Mesenchymal stem cell (in vitro differentiated cells and primary cell): ENCODE results near the gene ROBO1.
A peak's percentile ranks its signal among the peaks of the same experiment; 100 is the strongest.

Experiments used
- DNase-seq: peaks from one replicate; pipeline ENCODE4 v3.0.0-alpha.2; 2013
- H2AFZ ChIP-seq: one replicate; pipeline ENCODE4 v1.6.1; 2013; ENCODE audit warnings: low read depth, mild to moderate bottlenecking, control low read depth, inconsistent platforms, low read length, moderate library complexity
- H2AK5ac ChIP-seq: 2 replicates; pipeline ENCODE4 v1.6.1; 2013; ENCODE audit warnings: low read length, moderate library complexity, mild to moderate bottlenecking, inconsistent platforms; ENCODE audit not compliant: severe bottlenecking
- H2BK120ac ChIP-seq: one replicate; pipeline ENCODE4 v1.6.1; 2013; ENCODE audit warnings: low read depth, mild to moderate bottlenecking, inconsistent platforms, low read length, moderate library complexity
- H2BK12ac ChIP-seq, 2 experiments: one replicate each; pipeline ENCODE4 v1.6.1; 2013; ENCODE audit warnings: inconsistent platforms in 2 of 2, low read length in 2 of 2, mild to moderate bottlenecking in 2 of 2, moderate library complexity in 2 of 2, control low read depth in 1 of 2
- H2BK15ac ChIP-seq: one replicate; pipeline ENCODE4 v1.6.1; 2013; ENCODE audit warnings: mild to moderate bottlenecking, low read depth, inconsistent platforms; ENCODE audit not compliant: poor library complexity, severe bottlenecking
- H2BK5ac ChIP-seq: 2 replicates; pipeline ENCODE4 v1.6.1; 2013; ENCODE audit warnings: low read depth, mild to moderate bottlenecking, low read length, control low read depth, inconsistent platforms; ENCODE audit not compliant: poor library complexity, severe bottlenecking
- H3K14ac ChIP-seq, 2 experiments: one replicate each; pipeline ENCODE4 v1.6.1; 2013; ENCODE audit warnings: inconsistent platforms in 2 of 2, low read length in 2 of 2, control low read depth in 1 of 2, mild to moderate bottlenecking in 1 of 2, moderate library complexity in 1 of 2
- H3K18ac ChIP-seq, 2 experiments: one replicate each; pipeline ENCODE4 v1.6.1; 2013; ENCODE audit warnings: inconsistent platforms in 2 of 2, low read length in 2 of 2, control low read depth in 1 of 2, low read depth in 1 of 2, mild to moderate bottlenecking in 1 of 2
- H3K23ac ChIP-seq, 2 experiments: one replicate each; pipeline ENCODE4 v1.6.1; 2013; ENCODE audit warnings: inconsistent platforms in 2 of 2, low read length in 2 of 2, mild to moderate bottlenecking in 2 of 2, moderate library complexity in 2 of 2, control low read depth in 1 of 2
- H3K27ac ChIP-seq: 2 replicates; pipeline ENCODE4 v1.5.1; 2013; ENCODE audit warnings: mild to moderate bottlenecking, moderate library complexity, low read length, control low read depth, inconsistent platforms; ENCODE audit not compliant: poor library complexity, severe bottlenecking
- H3K27me3 ChIP-seq, 2 experiments: 2 replicates each; pipeline versions ENCODE4 v1.6.1 to v1.7.0; 2013; ENCODE audit warnings: low read length in 2 of 2, mild to moderate bottlenecking in 2 of 2, moderate library complexity in 2 of 2, control low read depth in 1 of 2, inconsistent platforms in 1 of 2; ENCODE audit not compliant: control insufficient read depth in 1 of 2, insufficient read depth in 1 of 2
- H3K36me3 ChIP-seq, 2 experiments: 2 replicates each; pipeline versions ENCODE4 v1.6.1 to v1.7.0; 2013; ENCODE audit warnings: low read length in 2 of 2, control low read depth in 1 of 2, inconsistent platforms in 1 of 2, low read depth in 1 of 2, mild to moderate bottlenecking in 1 of 2; ENCODE audit not compliant: insufficient read depth in 2 of 2, control insufficient read depth in 1 of 2
- H3K4ac ChIP-seq, 2 experiments: one replicate each; pipeline ENCODE4 v1.6.1; 2013; ENCODE audit warnings: inconsistent platforms in 2 of 2, low read length in 2 of 2, mild to moderate bottlenecking in 2 of 2, moderate library complexity in 2 of 2, control low read depth in 1 of 2, low read depth in 1 of 2
- H3K4me1 ChIP-seq: 2 replicates; pipeline ENCODE4 v1.6.1; 2013; ENCODE audit warnings: low read depth, low read length, control low read depth; ENCODE audit not compliant: control insufficient read depth, insufficient read depth
- H3K4me2 ChIP-seq: 2 replicates; pipeline ENCODE4 v1.6.1; 2013; ENCODE audit warnings: low read length, mild to moderate bottlenecking, inconsistent platforms; ENCODE audit not compliant: poor library complexity, severe bottlenecking
- H3K4me3 ChIP-seq, 2 experiments: 2 replicates each; pipeline versions ENCODE4 v1.5.1 to v1.7.0; 2013; ENCODE audit warnings: low read length in 2 of 2, mild to moderate bottlenecking in 2 of 2, control low read depth in 1 of 2, low read depth in 1 of 2; ENCODE audit not compliant: insufficient read depth in 1 of 2
- H3K79me1 ChIP-seq: replicated peaks from 2 replicates; pipeline ENCODE4 v1.6.1; 2013; ENCODE audit warnings: mild to moderate bottlenecking, control low read depth, low read length, inconsistent platforms; ENCODE audit not compliant: poor library complexity, severe bottlenecking
- H3K9ac ChIP-seq: 2 replicates; pipeline ENCODE4 v1.7.0; 2013; ENCODE audit warnings: mild to moderate bottlenecking, low read length, moderate library complexity
- H3K9me3 ChIP-seq: 2 replicates; pipeline ENCODE4 v1.7.0; 2013; ENCODE audit warnings: mild to moderate bottlenecking, low read length; ENCODE audit not compliant: control insufficient read depth
- H4K8ac ChIP-seq: one replicate; pipeline ENCODE4 v1.6.1; 2013; ENCODE audit warnings: inconsistent platforms, mild to moderate bottlenecking, low read length, moderate library complexity
- H4K91ac ChIP-seq: one replicate; pipeline ENCODE4 v1.6.1; 2013; ENCODE audit warnings: mild to moderate bottlenecking, low read length, inconsistent platforms
- WGBS: methylation state at CpG from one replicate; pipeline ENCODE4 v1.1.7; 2013; ENCODE audit warnings: mixed read lengths; 5-methylcytosine and 5-hydroxymethylcytosine counted together

The ROBO1 gene

GRCh38 chr3:78729946-78730345 is 1037.9 kb downstream of the ROBO1 start:
- Histone ChIP-seq H3K23ac (no peak overlapping the region), H3K14ac (no peak overlapping the region), H3K18ac (no peak overlapping the region)

GRCh38 chr3:78728406-78729145 is 1039.2 kb downstream of the ROBO1 start:
- Histone ChIP-seq H3K14ac (no peak overlapping the region), H3K79me1 (no peaks in the 10 kb centered on the region), H3K4me2 (no peak overlapping the region), H3K4ac (no peak overlapping the region), H2BK5ac (no peak overlapping the region), H2AK5ac (no peak overlapping the region), H3K27ac (no peak overlapping the region), H2BK12ac (no peak overlapping the region), H4K91ac (no peak overlapping the region), H3K4me3 (no peak overlapping the region), H3K27me3 (no peaks in the 10 kb centered on the region), H3K4me1 (no peaks in the 10 kb centered on the region), H3K18ac (no peak overlapping the region), H2AFZ (no peak overlapping the region), H3K9me3 (no peaks in the 10 kb centered on the region), H2BK120ac (no peak overlapping the region), H3K36me3 (no peaks in the 10 kb centered on the region), H4K8ac (no peak overlapping the region), H2BK15ac (no peak overlapping the region), H3K23ac (no peak overlapping the region), H3K9ac (no peak overlapping the region)
- peak; percentile 33 for DNase-seq
- WGBS = 51% methylated on average over 3 of the region's 5 CpGs

More at GRCh38 chr3:78729946-78730345, 1037.9 kb downstream of the ROBO1 start:
- H3K27ac ChIP-seq = no peak overlapping the region
- H2AFZ ChIP-seq = no peak overlapping the region
- no peak overlapping the region for H3K4me2 ChIP-seq
- no peak overlapping the region for H4K91ac ChIP-seq
- H3K79me1 ChIP-seq = no peaks in the 10 kb centered on the region
- H2BK5ac ChIP-seq = no peak overlapping the region
- no peak overlapping the region for H4K8ac ChIP-seq
- no peak overlapping the region for H2BK12ac ChIP-seq
- no peak overlapping the region for H3K4ac ChIP-seq
- no peaks in the 10 kb centered on the region for H3K9me3 ChIP-seq
- H2BK120ac ChIP-seq = no peak overlapping the region
- no peak overlapping the region for H2AK5ac ChIP-seq
- H3K9ac ChIP-seq = no peak overlapping the region
- no peak overlapping the region for H3K4me3 ChIP-seq
- no peaks in the 10 kb centered on the region for H3K4me1 ChIP-seq
- no peak overlapping the region for H2BK15ac ChIP-seq
- 89% methylated on average over 1 of the region's 1 CpG for WGBS
- no peaks in the 10 kb centered on the region for H3K36me3 ChIP-seq
- no peaks in the 10 kb centered on the region for H3K27me3 ChIP-seq
- no peak for DNase-seq

- Histone ChIP-seq H3K36me3 (no peaks in the 10 kb centered on the region), H3K14ac (no peak overlapping the region), H3K79me1 (no peaks in the 10 kb centered on the region), H3K4me1 (no peaks in the 10 kb centered on the region), H3K4me2 (no peak overlapping the region), H3K18ac (no peak overlapping the region), H3K23ac (no peak overlapping the region), H4K91ac (no peak overlapping the region), H2AK5ac (no peak overlapping the region), H4K8ac (no peak overlapping the region), H2BK15ac (no peak overlapping the region), H2BK120ac (no peak overlapping the region), H3K27me3 (no peaks in the 10 kb centered on the region), H3K4me3 (no peak overlapping the region), H3K27ac (no peak overlapping the region), H2BK5ac (no peak overlapping the region), H2AFZ (no peak overlapping the region), H3K9me3 (no peaks in the 10 kb centered on the region), H3K4ac (no peak overlapping the region), H3K9ac (no peak overlapping the region), H2BK12ac (no peak overlapping the region)
- WGBS = 100% methylated on average over 2 of the region's 3 CpGs
- DNase-seq = no peak
These were observed 1041.3 kb downstream of the ROBO1 start for GRCh38 chr3:78726545-78726944.

GRCh38 chr3:78725703-78726246 is 1042.0 kb downstream of the ROBO1 start:
- Histone ChIP-seq H4K91ac (no peak overlapping the region), H2BK12ac (no peak overlapping the region), H2BK120ac (no peak overlapping the region), H3K23ac (no peak overlapping the region), H3K27me3 (no peaks in the 10 kb centered on the region), H3K4me3 (no peak overlapping the region), H3K79me1 (no peaks in the 10 kb centered on the region), H3K4me1 (no peaks in the 10 kb centered on the region), H3K4ac (no peak overlapping the region), H2AFZ (no peak overlapping the region), H2AK5ac (no peak overlapping the region), H3K27ac (no peak overlapping the region), H3K36me3 (no peaks in the 10 kb centered on the region), H4K8ac (no peak overlapping the region), H3K9ac (no peak overlapping the region), H2BK5ac (no peak overlapping the region), H3K4me2 (no peak overlapping the region), H2BK15ac (no peak overlapping the region), H3K9me3 (no peaks in the 10 kb centered on the region), H3K18ac (no peak overlapping the region), H3K14ac (no peak overlapping the region)
- WGBS = 100% methylated on average over 2 of the region's 2 CpGs
- no peak for DNase-seq
